Naive B cell (primary cell): Measurements from ENCODE around the gene SLC6A11. TPM values are rescaled to one million over a fixed set of nuclear protein-coding genes. Genes with fewer than 3 reads are reported as not detected.

Source experiments
- ATAC-seq, 2 donors: fragments of 150-1000 bp; cut with Tn5 transposase; 2 replicates each; pipeline ENCODE4 v1.10.0; 2021; ENCODE audit warnings: low read depth in 2 of 2, mild to moderate bottlenecking in 2 of 2, moderate library complexity in 2 of 2
- DNase-seq: peaks from one replicate; pipeline ENCODE4 v3.0.0; 2022
- H3K27ac Mint-ChIP-seq, 6 donors: one replicate each; pipeline ENCODE4 v1.8.0; 2020 to 2022; ENCODE audit warnings: mild to moderate bottlenecking in 6 of 6, mixed read lengths in 6 of 6, moderate library complexity in 5 of 6, inconsistent platforms in 2 of 6
- H3K27me3 Mint-ChIP-seq, 3 donors: one replicate each; pipeline ENCODE4 v1.8.0; 2021 to 2022; ENCODE audit warnings: mixed read lengths in 3 of 3, mild to moderate bottlenecking in 1 of 3
- H3K36me3 Mint-ChIP-seq, 2 donors: one replicate each; pipeline ENCODE4 v1.8.0; 2020 to 2022; ENCODE audit warnings: mixed read lengths in 2 of 2, inconsistent platforms in 1 of 2, mild to moderate bottlenecking in 1 of 2
- H3K4me1 Mint-ChIP-seq, 3 donors: one replicate each; pipeline ENCODE4 v1.8.0; 2020 to 2022; ENCODE audit warnings: mixed read lengths in 3 of 3, inconsistent platforms in 1 of 3, mild to moderate bottlenecking in 1 of 3, moderate library complexity in 1 of 3
- H3K4me3 Mint-ChIP-seq, 8 donors: one replicate each; pipeline ENCODE4 v1.8.0; 2020 to 2022; ENCODE audit warnings: mild to moderate bottlenecking in 8 of 8, mixed read lengths in 8 of 8, moderate library complexity in 8 of 8, inconsistent platforms in 2 of 8
- H3K9me3 Mint-ChIP-seq, 7 donors: one replicate each; pipeline ENCODE4 v1.8.0; 2020 to 2022; ENCODE audit warnings: mixed read lengths in 7 of 7, mild to moderate bottlenecking in 5 of 7, inconsistent platforms in 2 of 7, moderate library complexity in 1 of 7
- polyA plus RNA-seq, 6 donors: library from polyadenylated mRNA; unstranded; fragments of 300-500 nt; fragmentation: Illumina TruSeq; gene quantifications; one replicate each; pipeline ENCODE4 v1.2.3, GENCODE V29; 2021; ENCODE audit warnings: low read depth in 6 of 6

SLC6A11 gene
- polyA plus RNA-seq, 6 donors from 2014 or later = not detected

GRCh38 chr3:10852066-10852808 lies 36.2 kb downstream of the SLC6A11 start:
- no peak for ATAC-seq
- no peak for DNase-seq
- H3K27ac Mint-ChIP-seq = no peak overlapping the region
- peaks cover 16 to 68% (median 39%) of the 10 kb centered on the region in 3 donors for H3K27me3 Mint-ChIP-seq
- H3K36me3 Mint-ChIP-seq = no peaks in the 10 kb centered on the region
- H3K4me1 Mint-ChIP-seq = no peaks in the 10 kb centered on the region
- no peaks in the 10 kb centered on the region for H3K9me3 Mint-ChIP-seq
- no peak overlapping the region for H3K4me3 Mint-ChIP-seq

GRCh38 chr3:10855083-10855870 lies 39.2 kb downstream of the SLC6A11 start:
- DNase-seq (no peak), ATAC-seq (no peak)
- peaks cover 0 to 7% (median 1%) of the 10 kb centered on the region in 7 donors for H3K9me3 Mint-ChIP-seq
- H3K27me3 Mint-ChIP-seq = peaks cover 19 to 70% (median 49%) of the 10 kb centered on the region in 3 donors
- H3K27ac Mint-ChIP-seq = no peak overlapping the region
- no peaks in the 10 kb centered on the region for H3K36me3 Mint-ChIP-seq
- H3K4me3 Mint-ChIP-seq = no peak overlapping the region
- no peaks in the 10 kb centered on the region for H3K4me1 Mint-ChIP-seq

- Mint-ChIP-seq H3K27ac (no peak overlapping the region), H3K9me3 (peaks cover 0 to 13% (median 3%) of the 10 kb centered on the region in 7 donors), H3K4me1 (no peaks in the 10 kb centered on the region), H3K4me3 (no peak overlapping the region), H3K27me3 (peaks cover 18 to 70% (median 46%) of the 10 kb centered on the region in 3 donors), H3K36me3 (no peaks in the 10 kb centered on the region)
- no peak for ATAC-seq
- no peak for DNase-seq
Measured at GRCh38 chr3:10855871-10856662, 40.0 kb downstream of the SLC6A11 start.

- ATAC-seq (no peak), DNase-seq (no peak)
- H3K9me3 Mint-ChIP-seq = peaks cover 0 to 17% (median 3%) of the 10 kb centered on the region in 7 donors
- H3K36me3 Mint-ChIP-seq = no peaks in the 10 kb centered on the region
- no peaks in the 10 kb centered on the region for H3K4me1 Mint-ChIP-seq
- peak overlapping the region in 1 of 6 donors; percentile 12 for H3K27ac Mint-ChIP-seq
- no peak overlapping the region for H3K4me3 Mint-ChIP-seq
- H3K27me3 Mint-ChIP-seq = peaks cover 18 to 68% (median 37%) of the 10 kb centered on the region in 3 donors
Measured at GRCh38 chr3:10857235-10857634, 41.2 kb downstream of the SLC6A11 start.

- no peak overlapping the region for H3K4me3 Mint-ChIP-seq
- H3K36me3 Mint-ChIP-seq = no peaks in the 10 kb centered on the region
- no peaks in the 10 kb centered on the region for H3K4me1 Mint-ChIP-seq
- no peak for ATAC-seq
- no peak overlapping the region for H3K27ac Mint-ChIP-seq
- H3K27me3 Mint-ChIP-seq = peaks cover 21 to 60% (median 31%) of the 10 kb centered on the region in 3 donors
- DNase-seq = no peak
- peaks cover 0 to 17% (median 3%) of the 10 kb centered on the region in 7 donors for H3K9me3 Mint-ChIP-seq
Measured at GRCh38 chr3:10858091-10858490, 42.1 kb downstream of the SLC6A11 start.

GRCh38 chr3:10867384-10867783 lies 51.4 kb downstream of the SLC6A11 start:
- Mint-ChIP-seq H3K9me3 (peaks cover 0 to 13% (median 0%) of the 10 kb centered on the region in 7 donors), H3K36me3 (no peaks in the 10 kb centered on the region), H3K4me3 (no peak overlapping the region), H3K27ac (no peak overlapping the region), H3K27me3 (peaks cover 9 to 13% (median 11%) of the 10 kb centered on the region in 3 donors), H3K4me1 (no peaks in the 10 kb centered on the region)
- no peak for ATAC-seq
- DNase-seq = no peak

GRCh38 chr3:10869460-10869859 lies 53.4 kb downstream of the SLC6A11 start:
- H3K4me1 Mint-ChIP-seq = no peaks in the 10 kb centered on the region
- H3K36me3 Mint-ChIP-seq = no peaks in the 10 kb centered on the region
- ATAC-seq (no peak), DNase-seq (no peak)
- peak overlapping the region in 1 of 6 donors; percentile 28 for H3K27ac Mint-ChIP-seq
- H3K27me3 Mint-ChIP-seq = peaks cover 10 to 29% (median 14%) of the 10 kb centered on the region in 3 donors
- H3K4me3 Mint-ChIP-seq = no peak overlapping the region
- peaks cover 0 to 16% (median 2%) of the 10 kb centered on the region in 7 donors for H3K9me3 Mint-ChIP-seq

- no peaks in the 10 kb centered on the region for H3K36me3 Mint-ChIP-seq
- peaks cover 0 to 16% (median 2%) of the 10 kb centered on the region in 7 donors for H3K9me3 Mint-ChIP-seq
- no peaks in the 10 kb centered on the region for H3K4me1 Mint-ChIP-seq
- H3K4me3 Mint-ChIP-seq = no peak overlapping the region
- DNase-seq (no peak), ATAC-seq (no peak)
- H3K27ac Mint-ChIP-seq = no peak overlapping the region
- H3K27me3 Mint-ChIP-seq = peaks cover 5 to 35% (median 14%) of the 10 kb centered on the region in 3 donors
Measured at GRCh38 chr3:10870296-10870695, 54.3 kb downstream of the SLC6A11 start.

GRCh38 chr3:10873415-10873814 lies 57.4 kb downstream of the SLC6A11 start:
- H3K4me3 Mint-ChIP-seq = no peak overlapping the region
- peaks cover 0 to 7% (median 1%) of the 10 kb centered on the region in 7 donors for H3K9me3 Mint-ChIP-seq
- no peaks in the 10 kb centered on the region for H3K36me3 Mint-ChIP-seq
- H3K27ac Mint-ChIP-seq = no peak overlapping the region
- no peak for ATAC-seq
- H3K27me3 Mint-ChIP-seq = peaks cover 6 to 35% (median 17%) of the 10 kb centered on the region in 3 donors
- DNase-seq = no peak
- H3K4me1 Mint-ChIP-seq = no peaks in the 10 kb centered on the region

GRCh38 chr3:10875914-10876313 lies 59.9 kb downstream of the SLC6A11 start:
- H3K27ac Mint-ChIP-seq = no peak overlapping the region
- H3K36me3 Mint-ChIP-seq = no peaks in the 10 kb centered on the region
- ATAC-seq (no peak), DNase-seq (no peak)
- peaks cover 19 to 36% (median 21%) of the 10 kb centered on the region in 3 donors for H3K27me3 Mint-ChIP-seq
- H3K4me3 Mint-ChIP-seq = no peak overlapping the region
- H3K4me1 Mint-ChIP-seq = no peaks in the 10 kb centered on the region
- peaks cover 0 to 5% (median 0%) of the 10 kb centered on the region in 7 donors for H3K9me3 Mint-ChIP-seq

GRCh38 chr3:10876661-10877060 lies 60.6 kb downstream of the SLC6A11 start:
- no peak overlapping the region for H3K4me3 Mint-ChIP-seq
- DNase-seq (no peak), ATAC-seq (no peak)
- H3K36me3 Mint-ChIP-seq = no peaks in the 10 kb centered on the region
- peaks cover 0 to 5% (median 0%) of the 10 kb centered on the region in 7 donors for H3K9me3 Mint-ChIP-seq
- H3K27ac Mint-ChIP-seq = no peak overlapping the region
- H3K27me3 Mint-ChIP-seq = peaks cover 19 to 36% (median 21%) of the 10 kb centered on the region in 3 donors
- H3K4me1 Mint-ChIP-seq = no peaks in the 10 kb centered on the region

- no peak for DNase-seq
- ATAC-seq = no peak
- no peak overlapping the region for H3K27ac Mint-ChIP-seq
- peaks cover 12 to 33% (median 27%) of the 10 kb centered on the region in 3 donors for H3K27me3 Mint-ChIP-seq
- no peaks in the 10 kb centered on the region for H3K4me1 Mint-ChIP-seq
- peaks cover 0 to 6% (median under 1%) of the 10 kb centered on the region in 7 donors for H3K9me3 Mint-ChIP-seq
- no peak overlapping the region for H3K4me3 Mint-ChIP-seq
- H3K36me3 Mint-ChIP-seq = no peaks in the 10 kb centered on the region
Measured at GRCh38 chr3:10882851-10883250, 66.8 kb downstream of the SLC6A11 start.
